Skin epidermis (tissue), 12 donors: ENCODE data around the gene SPATS2.
"Not testable (repeated sequence)": the region's sequence is repeated elsewhere in the genome, so short reads cannot be mapped to it uniquely, and the experiment has no call there.

Source experiments
- H3K27ac ChIP-seq, 21 experiments: fragments of 200-600 bp; sonication (generic) in 11 of 21; one replicate each; pipeline ENCODE4 v1.5.0; 2020; ENCODE audit warnings: mild to moderate bottlenecking in 3 of 21, inconsistent platforms in 2 of 21, moderate library complexity in 2 of 21
- H3K4me3 ChIP-seq, 7 experiments: fragments of 200-600 bp; sonication (generic) in 2 of 7; one replicate each; pipeline ENCODE4 v1.5.0; 2020; ENCODE audit warnings: inconsistent platforms in 2 of 7, mild to moderate bottlenecking in 2 of 7, moderate library complexity in 1 of 7

Gene SPATS2

GRCh38 chr12:49367381-49368239 lies at the start of gene SPATS2:
Gene SPATS2 (plus strand): TSS chr12:49367462. CDS start chr12:49461013, 93,551 bp downstream.
- Histone ChIP-seq H3K27ac (peak within 1 kb of the TSS; percentile 86 to 98 (median 93)), H3K4me3 (peak within 1 kb of the TSS; percentile 59 to 93 (median 78))

- not testable (repeated sequence) for H3K4me3 ChIP-seq, H3K27ac ChIP-seq
Measured at GRCh38 chr12:49320411-49321103, 46.7 kb upstream of the SPATS2 start.

- Histone ChIP-seq H3K27ac (peak overlapping the region in 19 of 21 experiments; percentile 47 to 83 (median 70)), H3K4me3 (peak overlapping the region; percentile 50 to 74 (median 67))
Measured at GRCh38 chr12:49322367-49322707, 44.9 kb upstream of the SPATS2 start.

- Histone ChIP-seq H3K27ac (peak within 1 kb of the TSS in 19 of 21 experiments; percentile 47 to 83 (median 70)), H3K4me3 (peak within 1 kb of the TSS; percentile 50 to 74 (median 67))
Measured at GRCh38 chr12:49322708-49323523, 44.3 kb upstream of the SPATS2 start, which contains the start of gene TROAP. Gene TROAP (plus strand): TSS chr12:49323255. CDS start chr12:49323609, 354 bp downstream.

- peak overlapping the region; percentile 50 to 74 (median 67) for H3K4me3 ChIP-seq
- peak overlapping the region in 5 of 21 experiments; percentile 10 to 77 (median 41) for H3K27ac ChIP-seq
Measured at GRCh38 chr12:49323524-49324097, 43.7 kb upstream of the SPATS2 start.

- no peak overlapping the region for H3K4me3 ChIP-seq
Measured at GRCh38 chr12:49325606-49326005, 41.7 kb upstream of the SPATS2 start.

GRCh38 chr12:49327368-49327767 lies 39.9 kb upstream of the SPATS2 start:
- H3K4me3 ChIP-seq = no peak overlapping the region
- no peak overlapping the region for H3K27ac ChIP-seq

More at GRCh38 chr12:49325606-49326005, 41.7 kb upstream of the SPATS2 start:
- H3K27ac ChIP-seq = no peak overlapping the region

- no peak overlapping the region for H3K4me3 ChIP-seq
- H3K27ac ChIP-seq = no peak overlapping the region
Measured at GRCh38 chr12:49327887-49328286, 39.4 kb upstream of the SPATS2 start.

GRCh38 chr12:49328816-49329215 lies 38.4 kb upstream of the SPATS2 start:
- Histone ChIP-seq H3K27ac (no peak overlapping the region), H3K4me3 (no peak overlapping the region)

- H3K27ac ChIP-seq = no peak overlapping the region
- no peak overlapping the region for H3K4me3 ChIP-seq
Measured at GRCh38 chr12:49330032-49330619, 37.1 kb upstream of the SPATS2 start.

GRCh38 chr12:49330631-49331379 lies 36.5 kb upstream of the SPATS2 start:
- Histone ChIP-seq H3K27ac (no peak overlapping the region), H3K4me3 (no peak overlapping the region)

GRCh38 chr12:49331380-49332222 lies 35.7 kb upstream of the SPATS2 start:
- Histone ChIP-seq H3K27ac (no peak overlapping the region), H3K4me3 (no peak overlapping the region)

- Histone ChIP-seq H3K27ac (no peak overlapping the region), H3K4me3 (peak overlapping the region in 3 of 7 experiments; percentile 18 to 34 (median 19))
Measured at GRCh38 chr12:49332441-49332861, 34.8 kb upstream of the SPATS2 start.

- Histone ChIP-seq H3K4me3 (peak overlapping the region in 3 of 7 experiments; percentile 18 to 34 (median 19)), H3K27ac (no peak overlapping the region)
Measured at GRCh38 chr12:49332891-49333371, 34.3 kb upstream of the SPATS2 start.

- not testable (repeated sequence) for H3K4me3 ChIP-seq, H3K27ac ChIP-seq
Measured at GRCh38 chr12:49333778-49334177, 33.5 kb upstream of the SPATS2 start.

- H3K27ac ChIP-seq = no peak overlapping the region
- H3K4me3 ChIP-seq = no peak overlapping the region
Measured at GRCh38 chr12:49334226-49334625, 33.0 kb upstream of the SPATS2 start.

- Histone ChIP-seq H3K4me3 (no peak overlapping the region), H3K27ac (no peak overlapping the region)
Measured at GRCh38 chr12:49334681-49335080, 32.6 kb upstream of the SPATS2 start.
